ENCODE results near the gene MORC1. TPM values are rescaled to one million over a fixed set of nuclear protein-coding genes. Genes with fewer than 3 reads are reported as not detected.

MORC1 gene
- polyA plus RNA-seq, 1 donor from 2014 or later, result not detected

- no peaks in the 10 kb centered on the region for H4K20me1 ChIP-seq (ENCODE audit: insufficient read depth)
- no peaks in the 10 kb centered on the region for H3F3A ChIP-seq (ENCODE audit: insufficient read depth, low read length, poor library complexity, severe bottlenecking)
- no peaks in the 10 kb centered on the region for H3K9me2 ChIP-seq (ENCODE audit: insufficient read depth, low read length)
Observed at GRCh38 chr3:109025896-109026295, 92.0 kb downstream of the MORC1 start.

DNA sequence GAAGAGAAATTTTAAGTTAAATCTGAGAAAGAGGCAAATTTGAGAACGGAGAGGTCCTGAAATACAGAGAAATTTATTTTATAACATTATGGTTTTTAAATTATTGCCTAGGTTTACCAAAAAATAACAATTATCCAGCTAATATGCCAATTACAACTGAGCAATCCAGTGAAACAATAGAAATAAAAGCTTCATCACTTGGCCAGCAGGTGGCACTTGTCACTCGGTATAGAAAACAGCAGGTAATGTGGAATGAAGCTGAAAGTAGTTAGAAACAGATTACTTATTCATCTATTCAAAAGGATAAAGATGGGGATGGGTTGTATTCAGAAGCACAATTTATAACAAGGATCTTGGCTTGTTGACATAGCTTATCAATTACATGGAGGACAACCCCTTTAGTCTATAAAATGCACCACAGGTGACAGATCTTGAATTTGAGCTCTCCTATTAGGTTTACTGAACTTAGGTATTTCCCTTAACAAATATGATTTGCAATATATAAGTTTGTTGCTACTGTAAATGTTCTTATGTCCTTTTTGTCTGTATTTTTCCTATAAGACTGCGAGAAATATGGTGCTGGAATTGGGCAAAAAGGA lies 94.2 kb downstream of the MORC1 start:
- TF ChIP-seq POLR2AphosphoS5 (IDR thresholded peaks at IDR 0.05) (no peak), CTCF (IDR thresholded peaks at IDR 0.05; ENCODE audit: poor library complexity, severe bottlenecking) (peak; percentile 88), EZH2 (IDR thresholded peaks at IDR 0.05; ENCODE audit: borderline replicate concordance, insufficient read depth, low read length, poor library complexity, severe bottlenecking) (no peak), SMC3 (conservative IDR thresholded peaks at IDR 0.05; ENCODE audit: poor library complexity) (peak; percentile 89), RAD21 (conservative IDR thresholded peaks at IDR 0.05) (peak; percentile 88)
- H3K4me2 ChIP-seq (ENCODE audit: low read length), result no peak overlapping the region
- H3K36me3 ChIP-seq (ENCODE audit: insufficient read depth, low read length), result no peaks in the 10 kb centered on the region
- no peak overlapping the region for H3K9ac ChIP-seq (ENCODE audit: low read length)
- no peaks in the 10 kb centered on the region for H4K20me1 ChIP-seq (ENCODE audit: insufficient read depth)
- no peaks in the 10 kb centered on the region for H3K79me2 ChIP-seq (replicated peaks; ENCODE audit: insufficient read depth, low read length)
- H3K27ac ChIP-seq (ENCODE audit: low read length), result no peak overlapping the region
- H2AFZ ChIP-seq (ENCODE audit: low read depth, low read length), result no peak overlapping the region
- H3K27me3 ChIP-seq (ENCODE audit: insufficient read depth, low read depth, low read length), result no peaks in the 10 kb centered on the region
- H3F3A ChIP-seq (ENCODE audit: insufficient read depth, low read length, poor library complexity, severe bottlenecking), result no peaks in the 10 kb centered on the region
- no peak overlapping the region for H3K4me3 ChIP-seq (ENCODE audit: low read length)
- H3K9me2 ChIP-seq (ENCODE audit: insufficient read depth, low read length), result no peaks in the 10 kb centered on the region
- no peaks in the 10 kb centered on the region for H3K9me3 ChIP-seq (ENCODE audit: low read length)

More at GRCh38 chr3:109025896-109026295, 92.0 kb downstream of the MORC1 start:
- no peak for TF ChIP-seq SMC3 (conservative IDR thresholded peaks at IDR 0.05; ENCODE audit: poor library complexity)
- TF ChIP-seq RAD21 (conservative IDR thresholded peaks at IDR 0.05), result no peak
- TF ChIP-seq EZH2 (IDR thresholded peaks at IDR 0.05; ENCODE audit: borderline replicate concordance, insufficient read depth, low read length, poor library complexity, severe bottlenecking), result no peak
- no peak for TF ChIP-seq MXI1 (conservative IDR thresholded peaks at IDR 0.05; ENCODE audit: poor library complexity, severe bottlenecking)
- TF ChIP-seq, protein P1, sequence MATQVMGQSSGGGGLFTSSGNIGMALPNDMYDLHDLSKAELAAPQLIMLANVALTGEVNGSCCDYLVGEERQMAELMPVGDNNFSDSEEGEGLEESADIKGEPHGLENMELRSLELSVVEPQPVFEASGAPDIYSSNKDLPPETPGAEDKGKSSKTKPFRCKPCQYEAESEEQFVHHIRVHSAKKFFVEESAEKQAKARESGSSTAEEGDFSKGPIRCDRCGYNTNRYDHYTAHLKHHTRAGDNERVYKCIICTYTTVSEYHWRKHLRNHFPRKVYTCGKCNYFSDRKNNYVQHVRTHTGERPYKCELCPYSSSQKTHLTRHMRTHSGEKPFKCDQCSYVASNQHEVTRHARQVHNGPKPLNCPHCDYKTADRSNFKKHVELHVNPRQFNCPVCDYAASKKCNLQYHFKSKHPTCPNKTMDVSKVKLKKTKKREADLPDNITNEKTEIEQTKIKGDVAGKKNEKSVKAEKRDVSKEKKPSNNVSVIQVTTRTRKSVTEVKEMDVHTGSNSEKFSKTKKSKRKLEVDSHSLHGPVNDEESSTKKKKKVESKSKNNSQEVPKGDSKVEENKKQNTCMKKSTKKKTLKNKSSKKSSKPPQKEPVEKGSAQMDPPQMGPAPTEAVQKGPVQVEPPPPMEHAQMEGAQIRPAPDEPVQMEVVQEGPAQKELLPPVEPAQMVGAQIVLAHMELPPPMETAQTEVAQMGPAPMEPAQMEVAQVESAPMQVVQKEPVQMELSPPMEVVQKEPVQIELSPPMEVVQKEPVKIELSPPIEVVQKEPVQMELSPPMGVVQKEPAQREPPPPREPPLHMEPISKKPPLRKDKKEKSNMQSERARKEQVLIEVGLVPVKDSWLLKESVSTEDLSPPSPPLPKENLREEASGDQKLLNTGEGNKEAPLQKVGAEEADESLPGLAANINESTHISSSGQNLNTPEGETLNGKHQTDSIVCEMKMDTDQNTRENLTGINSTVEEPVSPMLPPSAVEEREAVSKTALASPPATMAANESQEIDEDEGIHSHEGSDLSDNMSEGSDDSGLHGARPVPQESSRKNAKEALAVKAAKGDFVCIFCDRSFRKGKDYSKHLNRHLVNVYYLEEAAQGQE (IDR thresholded peaks at IDR 0.05; ENCODE audit: borderline replicate concordance), result no peak
- TF ChIP-seq POLR2AphosphoS5 (IDR thresholded peaks at IDR 0.05), result no peak
- no peak for TF ChIP-seq TAF1 (IDR thresholded peaks at IDR 0.05; ENCODE audit: low read depth)
- no peak for TF ChIP-seq EP300 (conservative IDR thresholded peaks at IDR 0.05; ENCODE audit: poor library complexity, severe bottlenecking)
- TF ChIP-seq CTCF (IDR thresholded peaks at IDR 0.05; ENCODE audit: poor library complexity, severe bottlenecking), result no peak
- Histone ChIP-seq H3K4me2 (ENCODE audit: low read length) (no peak overlapping the region), H3K79me2 (replicated peaks; ENCODE audit: insufficient read depth, low read length) (no peaks in the 10 kb centered on the region), H3K36me3 (ENCODE audit: insufficient read depth, low read length) (no peaks in the 10 kb centered on the region), H3K27ac (ENCODE audit: low read length) (no peak overlapping the region), H3K9me3 (ENCODE audit: low read length) (no peaks in the 10 kb centered on the region), H3K4me3 (ENCODE audit: low read length) (no peak overlapping the region), H3K9ac (ENCODE audit: low read length) (no peak overlapping the region), H2AFZ (ENCODE audit: low read depth, low read length) (no peak overlapping the region), H3K27me3 (ENCODE audit: insufficient read depth, low read depth, low read length) (no peaks in the 10 kb centered on the region)
